Medulla oblongata (tissue), 1 donor: ENCODE measurements around the gene SEMA6B.
"Not testable (repeated sequence)": the region's sequence is repeated elsewhere in the genome, so short reads cannot be mapped to it uniquely, and the experiment has no call there.

Experiments used
- DNase-seq: peaks from one replicate; pipeline ENCODE4 v3.0.0-alpha.2; 2015; ENCODE audit errors: extremely low spot score

SEMA6B gene

GRCh38 chr19:4547303-4548237 lies 11.9 kb downstream of the SEMA6B start:
- DNase-seq: no peak

- no peak for DNase-seq
Observed at GRCh38 chr19:4543842-4544647, 15.4 kb downstream of the SEMA6B start.

GRCh38 chr19:4542896-4543841 lies 16.3 kb downstream of the SEMA6B start:
- DNase-seq: no peak

- not testable (repeated sequence) for DNase-seq
Observed at GRCh38 chr19:4541806-4542145, 17.7 kb downstream of the SEMA6B start.

GRCh38 chr19:4541114-4541805 lies 18.2 kb downstream of the SEMA6B start:
- no peak for DNase-seq

DNA sequence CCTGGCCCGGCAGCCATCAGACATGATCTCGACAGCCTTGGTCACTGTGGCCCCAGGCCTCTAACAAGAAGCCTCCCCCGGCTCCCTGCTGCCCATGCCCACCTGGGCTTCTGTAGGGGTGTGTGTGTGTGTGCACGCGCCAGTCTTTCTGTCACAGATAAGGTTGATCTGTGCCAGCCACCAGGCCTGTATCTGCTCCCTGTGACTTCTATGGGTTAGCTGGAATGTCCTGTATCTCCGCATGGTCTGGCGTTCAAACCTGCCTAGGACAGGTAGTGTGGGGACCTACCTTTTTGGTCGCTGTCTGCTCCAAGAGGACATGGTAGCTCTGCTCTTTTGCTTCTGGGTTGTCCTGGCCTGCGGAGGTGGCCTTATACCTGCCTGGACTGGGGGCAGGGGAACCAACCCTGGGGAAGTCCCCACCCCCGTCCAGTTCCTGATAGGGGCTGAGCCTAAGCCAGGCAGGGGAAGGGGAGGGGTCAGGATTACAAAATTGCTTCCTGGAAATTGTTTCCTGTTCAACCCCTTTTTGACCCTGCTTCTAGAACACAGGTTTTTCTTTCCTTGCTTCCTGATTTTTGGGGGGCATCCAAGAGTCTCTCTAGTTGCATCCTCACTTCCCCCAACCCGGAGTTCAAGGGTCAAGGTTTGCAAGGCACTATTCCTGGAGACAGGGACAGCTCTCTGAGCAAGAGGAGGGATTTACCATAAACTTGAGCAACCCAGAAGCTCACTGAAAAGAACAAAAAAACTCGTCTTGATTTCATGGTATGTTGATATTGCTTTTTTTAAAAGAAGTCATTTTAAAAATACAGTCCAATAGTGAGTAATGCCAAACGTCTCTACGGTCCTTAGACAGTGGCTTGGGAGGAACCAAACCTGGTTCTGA lies 19.5 kb downstream of the SEMA6B start, which contains the start of gene LRG1:
Gene LRG1 (minus strand): TSS at position 344 of the 889 bp plus-strand sequence. CDS start 23 bp downstream, at position 321.
- DNase-seq: peak; percentile 45

DNA sequence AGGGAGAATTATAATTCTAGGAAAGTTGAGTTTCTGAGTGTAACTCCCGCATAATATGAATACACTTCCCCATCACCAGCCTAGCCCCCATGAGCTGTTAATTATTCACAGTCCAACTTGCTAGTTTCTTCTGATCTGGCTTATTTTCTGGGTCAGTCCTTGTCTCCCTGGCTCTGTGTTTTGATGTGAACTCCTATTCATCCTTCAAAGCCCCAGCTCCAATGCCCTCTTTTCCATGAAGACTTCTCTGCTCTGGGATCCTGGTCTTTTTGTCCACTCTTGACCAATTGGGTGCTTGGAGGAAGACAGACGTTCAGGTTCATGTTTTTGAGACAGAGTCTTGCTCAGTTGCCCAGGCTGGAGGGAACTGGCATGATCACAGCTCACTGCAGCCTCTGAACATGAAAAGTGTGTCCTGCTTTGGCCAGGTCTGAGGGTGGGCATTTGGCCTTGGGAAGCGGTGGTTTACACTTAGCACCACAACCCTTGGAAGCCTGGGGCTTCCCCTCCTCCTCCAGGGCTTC lies 20.3 kb downstream of the SEMA6B start:
- DNase-seq: no peak

DNA sequence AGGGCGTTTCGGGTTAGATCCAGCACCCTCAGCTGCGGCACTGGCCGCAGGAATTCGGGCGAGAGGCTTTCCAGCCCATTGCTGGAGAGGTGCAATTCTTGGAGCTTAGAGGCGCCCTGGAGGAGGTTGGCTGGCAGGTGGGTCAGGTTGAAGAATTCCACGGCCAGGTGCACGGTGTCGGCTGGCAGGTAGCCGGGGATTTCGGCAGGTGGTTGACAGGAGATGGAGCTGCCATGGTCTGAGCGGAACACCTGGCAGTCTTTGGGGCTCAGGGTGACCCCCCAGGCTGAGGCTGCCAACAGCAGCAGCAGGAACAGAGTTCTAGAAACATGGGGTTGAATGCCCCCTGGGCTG lies 20.9 kb downstream of the SEMA6B start:
- DNase-seq: no peak

- DNase-seq: no peak
Observed at GRCh38 chr19:4537953-4538600, 21.4 kb downstream of the SEMA6B start.

- DNase-seq: no peak
Observed at GRCh38 chr19:4536798-4537197, 22.7 kb downstream of the SEMA6B start.

DNA sequence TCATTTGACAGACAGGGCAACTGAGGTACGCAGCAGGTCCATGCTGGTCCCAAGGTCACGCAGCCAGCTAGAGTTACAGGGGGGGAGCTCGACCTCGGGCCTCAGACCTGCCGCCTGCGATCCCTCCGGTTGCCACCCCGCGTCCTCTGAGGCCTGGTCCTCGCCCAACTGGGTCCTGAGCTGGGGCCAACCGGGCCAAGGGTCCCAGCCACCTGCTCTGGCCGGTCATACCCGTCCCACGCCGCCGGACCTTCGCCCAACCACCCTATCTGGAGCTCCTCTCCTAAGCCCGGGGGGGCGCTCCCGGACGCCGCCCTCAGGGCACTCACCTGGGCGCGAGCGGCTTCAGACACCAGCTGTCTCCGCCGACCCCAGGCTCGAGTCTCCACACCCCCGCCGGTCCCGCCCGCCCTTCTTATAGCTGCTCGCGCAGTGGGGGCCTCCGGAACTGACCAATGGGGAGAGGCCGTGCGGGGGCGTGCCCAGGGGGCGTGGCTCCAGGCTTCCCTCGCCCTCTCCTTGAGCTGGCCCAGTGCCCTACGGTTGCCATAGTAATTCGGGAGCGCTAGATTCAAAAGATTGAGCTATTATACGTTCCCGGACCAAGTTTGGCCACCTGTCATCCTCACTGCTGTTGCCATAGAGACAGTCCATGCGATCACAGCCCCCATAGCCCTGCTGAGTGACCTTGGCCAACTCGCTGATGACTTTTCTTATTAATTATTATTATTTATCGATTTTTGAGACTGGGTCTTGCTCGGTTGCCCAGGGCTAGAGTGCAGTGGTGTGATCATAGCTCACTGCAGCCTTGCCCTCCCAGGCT lies 24.4 kb downstream of the SEMA6B start, which contains the start of gene PLIN5:
Gene PLIN5 (minus strand): TSS at position 389 of the 823 bp plus-strand sequence. CDS start 1,150 bp downstream, outside the sequence.
- peak; percentile 33 for DNase-seq

- no peak for DNase-seq
Observed at GRCh38 chr19:4533835-4534424, 25.6 kb downstream of the SEMA6B start.

GRCh38 chr19:4533334-4533733 lies 26.1 kb downstream of the SEMA6B start:
- no peak for DNase-seq

- DNase-seq: no peak
Observed at GRCh38 chr19:4531562-4532165, 27.8 kb downstream of the SEMA6B start.

DNA sequence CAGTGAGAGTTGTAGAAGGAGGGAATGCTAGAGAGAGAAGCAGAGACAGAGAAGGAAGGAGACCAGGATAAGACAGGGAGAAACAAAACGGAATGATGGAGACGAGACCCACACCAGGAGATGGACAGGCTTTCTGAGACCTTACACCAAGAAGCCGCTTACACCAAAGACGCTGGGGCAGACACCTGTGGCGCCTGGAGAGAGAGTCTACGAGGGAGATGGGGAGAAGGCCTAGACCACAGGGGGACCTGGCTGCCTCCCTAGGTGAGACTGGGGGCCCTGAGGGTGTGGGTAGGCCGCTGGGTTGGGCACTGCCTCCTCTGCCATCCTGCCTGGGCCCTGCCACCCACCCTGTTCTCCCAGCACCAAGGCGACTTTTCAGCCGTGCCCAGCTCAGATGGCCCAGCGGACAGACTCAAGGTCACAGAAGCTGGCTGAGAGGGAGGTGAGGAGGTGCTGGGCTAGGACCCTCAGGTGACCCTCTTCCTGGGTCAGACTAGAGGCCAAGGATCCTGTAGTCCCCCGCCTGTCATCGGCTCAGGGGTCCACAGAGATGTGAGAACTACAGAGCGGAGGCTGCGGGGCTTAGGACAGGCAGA lies 29.5 kb downstream of the SEMA6B start:
- no peak for DNase-seq

DNA sequence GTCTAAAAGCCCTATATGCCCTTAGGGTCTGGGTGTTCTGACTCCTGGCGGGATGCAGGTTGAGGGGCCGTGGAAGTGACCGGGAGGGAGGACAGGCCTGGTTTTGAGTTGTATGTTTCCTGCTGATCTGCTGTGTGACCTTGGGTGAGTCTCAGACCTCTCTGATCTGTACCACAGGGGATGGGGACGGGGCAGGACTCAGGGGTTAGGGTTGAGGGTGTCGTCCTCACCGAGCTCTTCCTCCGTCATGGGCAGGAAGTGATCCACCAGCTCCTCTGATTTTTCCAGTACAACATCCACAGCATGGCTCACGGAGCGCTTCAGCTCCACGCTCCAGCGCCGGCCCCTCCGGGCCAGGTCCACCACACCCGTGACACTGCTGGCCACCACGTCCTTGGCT lies 30.6 kb downstream of the SEMA6B start:
- no peak for DNase-seq

- not testable (repeated sequence) for DNase-seq
Observed at GRCh38 chr19:4527377-4527776, 32.1 kb downstream of the SEMA6B start.
